KBM-7 (cell line): ENCODE data around the gene CLC.
"Not testable (repeated sequence)": the region's sequence is repeated elsewhere in the genome, so short reads cannot be mapped to it uniquely, and the experiment has no call there.

Experiments
- DNase-seq: peaks from one replicate; pipeline ENCODE4 v3.0.0-alpha.2; 2015
- in situ Hi-C: fragments of 300-500 bp; cut with MboI; formaldehyde crosslinking; loops from 2 replicates; pipeline ENCODE4 v1.14.3; 2020; ENCODE audit warnings: low sequenced_read_pairs, low pct_unique_long_range_greater_than_20kb, mixed read lengths

CLC gene

DNA sequence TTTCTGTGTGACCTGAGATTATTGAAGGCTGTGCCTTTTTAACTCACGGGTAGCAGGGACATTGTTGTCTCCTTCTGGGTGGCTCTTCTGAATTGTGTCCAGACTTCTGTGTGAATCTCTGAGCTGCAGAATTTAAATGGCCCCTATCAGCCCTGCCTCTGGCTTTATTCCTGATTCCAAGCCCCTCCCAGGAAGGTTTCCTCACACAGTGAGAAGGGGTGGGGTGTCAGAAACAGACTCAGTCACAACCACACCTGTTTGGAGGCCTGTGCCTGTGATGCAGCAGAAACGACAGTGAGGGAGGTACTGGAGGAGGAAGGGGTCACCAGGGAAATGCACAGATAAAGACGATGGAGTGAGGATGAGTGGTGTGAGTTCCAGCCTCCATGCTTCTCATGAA is at the start of gene CLC:
Gene CLC, minus strand, starts transcription at position 139 of the 400 bp plus-strand sequence. Its CDS starts 77 bp downstream, at position 62.
- DNase-seq, result no peak
- in situ Hi-C loops, result no loop called here

DNA sequence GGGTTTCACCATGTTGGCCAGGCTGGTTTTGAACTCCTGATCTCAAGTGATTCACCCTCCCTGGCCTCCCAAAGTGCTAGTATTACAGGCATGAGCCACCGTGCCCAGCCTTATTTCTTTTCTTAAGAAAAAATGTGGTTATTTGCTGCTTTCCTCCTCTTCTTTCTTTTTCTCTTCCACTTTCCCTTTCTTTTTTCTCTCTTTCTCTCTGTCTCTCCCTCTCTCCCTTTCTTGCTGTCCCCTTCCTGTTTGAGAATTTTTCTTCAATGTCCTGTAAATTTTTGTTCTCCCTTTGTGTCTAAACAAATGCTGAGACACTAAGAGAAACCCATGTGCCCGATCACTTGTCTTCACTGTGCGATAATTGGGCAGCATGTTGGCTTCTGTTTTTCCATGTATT is 43.1 kb upstream of the CLC start:
- no peak for DNase-seq
- in situ Hi-C loops, result no loop called here

DNA sequence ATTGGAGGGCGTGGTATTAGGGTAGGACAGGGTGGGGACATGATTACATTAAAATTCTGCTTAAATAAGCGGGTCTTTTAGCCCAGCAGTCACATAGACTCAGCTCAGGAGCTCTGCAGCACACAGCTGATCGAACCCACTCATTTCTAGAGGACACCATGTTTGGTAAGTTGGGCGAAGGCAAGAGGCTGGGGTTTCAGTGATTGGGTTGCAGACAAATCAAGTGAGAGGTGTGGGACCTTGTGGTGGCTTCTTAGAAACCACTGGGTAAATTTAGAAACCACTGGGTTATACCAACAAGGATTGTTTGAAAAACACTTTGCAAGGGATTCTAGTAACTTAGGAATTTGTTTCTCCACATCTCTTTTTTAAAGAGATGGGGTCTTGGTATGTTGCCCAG is 40.9 kb upstream of the CLC start, which contains the start of gene LEUTX:
Gene LEUTX, plus strand, starts transcription at position 92 of the 400 bp plus-strand sequence. Its CDS starts 67 bp downstream, at position 159.
- DNase-seq, result no peak
- in situ Hi-C loops, result no loop called here

DNA sequence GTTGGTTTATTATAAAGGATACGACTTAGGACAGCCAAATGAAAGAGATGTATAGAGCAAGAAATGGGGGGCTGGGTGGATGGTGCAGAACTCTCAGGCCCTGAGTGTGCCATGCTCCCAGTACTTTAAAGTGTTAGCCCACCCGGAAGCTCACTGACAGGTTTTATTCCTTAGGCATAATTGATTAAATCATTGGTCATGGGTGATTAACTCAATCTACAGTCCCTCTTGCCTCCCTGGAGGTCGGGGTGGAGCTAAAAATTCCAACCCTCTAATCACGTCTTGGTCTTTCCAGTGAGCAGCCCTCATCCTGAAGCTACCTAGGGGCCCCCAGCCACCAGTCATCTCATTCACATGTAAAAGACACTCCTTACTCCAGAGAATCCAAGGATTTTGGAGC is 31.0 kb upstream of the CLC start:
- in situ Hi-C loops, result no loop called here

DNA sequence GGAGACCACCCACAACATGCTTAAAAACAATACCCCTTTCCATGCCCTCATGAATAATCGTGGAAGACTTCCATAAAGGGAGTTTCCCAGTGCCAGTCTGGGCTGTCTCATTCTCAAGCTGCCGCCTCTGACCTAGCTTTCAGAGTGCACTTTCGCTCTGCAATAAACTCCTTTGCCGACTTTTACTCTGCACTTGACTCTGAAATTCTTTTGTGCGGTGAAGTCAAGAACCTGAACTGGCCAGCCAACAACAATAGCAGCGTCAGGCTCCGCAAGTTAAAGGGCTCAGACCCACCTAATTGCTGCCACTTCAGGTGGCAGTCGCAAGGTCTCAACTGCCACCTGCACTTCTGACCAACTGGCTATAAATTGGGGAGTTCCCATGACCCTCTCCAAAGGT is 30.5 kb upstream of the CLC start:
- no peak for DNase-seq
- in situ Hi-C loops, result no loop called here

More for the DNA sequence above, 31.0 kb upstream of the CLC start:
- DNase-seq, result no peak

DNA sequence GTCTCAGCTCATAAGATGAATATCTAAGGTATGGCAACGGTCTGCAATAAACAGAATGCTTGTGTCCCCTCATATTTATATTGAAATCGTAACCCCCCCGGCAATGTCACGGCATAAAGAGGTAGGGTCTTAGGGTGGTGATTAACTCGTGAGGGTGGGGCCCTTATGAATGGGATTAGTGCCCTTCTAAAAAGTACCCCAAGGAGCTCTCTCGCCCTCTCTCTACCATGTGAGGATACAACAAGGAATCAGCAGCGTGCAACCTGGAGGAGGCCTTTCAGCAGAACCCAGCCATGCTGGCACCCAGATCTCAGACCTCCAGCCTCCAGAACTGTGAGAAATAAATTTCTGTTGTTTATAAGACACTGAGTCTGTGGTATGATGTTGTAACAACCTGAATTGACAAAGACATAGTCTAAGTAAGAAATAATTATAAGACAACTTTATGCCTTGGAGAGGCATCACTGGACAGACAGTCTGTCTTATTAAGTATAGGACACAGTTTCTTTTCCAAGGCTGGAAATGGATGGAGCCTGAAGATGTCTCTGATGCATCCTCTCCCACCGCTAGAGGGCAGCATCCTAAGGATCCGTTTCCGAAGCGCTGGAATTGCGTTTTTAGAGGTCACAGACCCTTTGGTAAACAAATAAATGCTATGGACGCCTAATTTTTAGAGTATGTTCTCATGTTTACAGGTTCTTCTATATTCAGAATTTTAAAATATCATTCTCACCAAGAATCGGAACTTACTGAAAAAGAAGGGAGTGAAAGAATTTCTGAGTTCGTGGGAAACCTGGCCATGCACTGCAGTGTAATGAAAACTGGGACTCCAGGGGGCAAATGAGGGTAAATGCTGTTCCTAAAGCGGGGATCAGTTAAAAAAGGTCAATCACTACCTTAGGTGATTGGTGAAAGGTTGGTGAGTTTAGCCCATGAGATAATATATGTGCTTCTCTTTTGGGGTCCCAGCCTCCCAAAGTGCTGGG is 27.6 kb upstream of the CLC start:
- peak; percentile 45 for DNase-seq
- in situ Hi-C loops, result no loop called here

DNA sequence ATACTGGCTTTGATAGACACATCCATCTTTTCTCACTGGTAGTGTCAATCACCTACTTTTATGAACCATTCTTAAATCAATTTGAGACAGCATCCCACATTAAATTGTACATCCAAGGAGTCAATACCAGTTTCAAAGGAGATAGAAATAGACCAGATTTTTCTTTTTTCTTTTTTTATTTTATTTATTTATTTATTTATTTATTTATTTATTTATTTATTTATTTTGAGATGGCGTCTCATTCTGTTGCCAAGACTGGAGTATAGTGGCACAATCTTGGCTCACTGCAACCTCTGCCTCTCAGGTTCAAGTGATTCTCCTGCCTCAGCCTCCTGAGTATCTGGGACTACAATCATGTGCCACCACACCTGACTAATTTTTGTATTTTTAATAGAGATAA is 24.0 kb upstream of the CLC start:
- DNase-seq, in situ Hi-C loops: not testable (repeated sequence)

DNA sequence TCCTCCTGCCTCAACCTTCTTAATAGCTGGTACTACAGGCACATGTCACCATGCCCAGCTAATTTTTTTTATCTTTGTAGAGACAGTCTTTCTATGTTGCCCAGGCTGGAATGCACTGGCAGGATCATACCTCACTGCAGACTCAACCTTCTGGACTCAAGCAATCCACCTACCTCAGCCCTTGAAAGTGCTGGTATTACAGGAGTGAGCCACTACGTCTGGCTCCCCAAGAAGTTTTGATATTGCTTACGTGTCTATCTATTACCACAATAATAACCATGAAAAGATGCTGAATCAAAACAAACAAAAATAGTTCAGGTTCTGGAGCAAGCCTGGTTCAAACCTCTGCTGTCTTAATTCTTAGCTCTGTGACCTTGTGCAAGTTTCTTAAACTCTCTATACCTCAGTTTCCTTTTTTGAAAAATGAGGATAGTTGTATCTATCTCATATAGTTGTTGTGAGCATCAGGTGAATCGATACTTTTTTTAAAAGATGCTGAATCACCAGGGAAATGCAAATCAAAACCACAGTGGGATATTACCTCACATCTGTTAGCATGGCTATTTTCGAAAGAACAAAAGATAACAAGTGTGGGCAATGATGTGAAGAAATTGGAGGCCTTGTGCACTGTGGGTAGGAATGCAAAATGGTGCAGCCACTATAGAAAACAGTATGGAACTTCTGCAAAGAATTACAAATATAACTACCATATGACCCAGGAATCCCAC is 21.8 kb upstream of the CLC start:
- no peak for DNase-seq
- in situ Hi-C loops, result no loop called here

DNA sequence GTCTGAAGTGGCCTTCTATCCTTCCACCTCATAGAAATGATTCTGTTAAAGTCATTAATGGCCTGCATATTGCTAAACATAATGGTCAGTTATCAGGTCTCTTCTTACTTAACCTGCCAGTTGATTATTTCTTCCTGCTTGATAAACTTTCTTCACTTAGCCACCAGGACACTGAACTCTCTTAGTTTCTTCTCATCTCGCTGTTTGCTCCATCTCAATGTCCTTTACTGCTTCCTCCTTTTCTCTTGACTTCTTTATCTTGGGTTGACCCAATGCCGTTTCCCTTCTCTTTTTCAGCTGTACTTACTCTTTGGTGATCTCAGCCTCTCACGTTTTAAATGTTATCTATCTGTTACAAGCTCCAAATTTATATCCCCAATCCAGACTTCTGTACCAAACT is 17.1 kb upstream of the CLC start:
- no peak for DNase-seq
- in situ Hi-C loops, result no loop called here

DNA sequence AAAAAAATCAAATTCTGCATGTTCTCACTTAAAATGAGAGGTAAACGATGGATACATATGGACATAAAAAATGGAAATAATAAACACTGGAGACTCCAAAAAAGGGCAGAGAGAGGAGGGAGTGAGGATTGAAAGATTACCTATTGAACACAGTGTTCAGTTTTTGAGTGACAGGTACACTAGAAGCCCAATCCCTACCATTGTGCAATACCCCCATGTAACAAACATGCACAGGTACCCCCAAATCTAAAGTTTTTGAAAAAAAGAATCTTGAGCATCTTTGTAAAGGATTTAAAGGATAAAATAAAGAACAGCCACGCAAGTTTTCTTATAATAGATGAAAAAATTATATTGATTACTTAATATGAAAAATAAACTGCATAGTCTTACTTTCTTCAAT is 16.7 kb upstream of the CLC start:
- no peak for DNase-seq
- in situ Hi-C loops, result no loop called here

DNA sequence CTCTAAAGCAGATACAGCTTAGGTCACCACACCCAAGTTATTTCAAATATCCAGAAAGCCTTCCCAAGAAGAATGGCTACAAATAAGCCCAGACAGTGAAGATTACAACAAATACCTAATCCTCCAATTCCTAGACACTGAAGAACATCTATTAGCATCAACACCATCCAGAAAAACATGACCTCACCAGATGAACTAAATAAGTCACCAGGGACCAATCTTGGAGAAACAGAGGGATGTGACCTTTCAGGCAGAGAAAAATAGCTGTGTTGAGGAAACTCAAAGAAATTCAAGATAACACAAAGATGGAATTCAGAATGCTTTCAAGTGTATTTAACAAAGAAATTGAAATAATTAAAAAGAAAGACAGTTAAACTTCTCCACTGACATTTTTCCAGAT is 15.0 kb upstream of the CLC start:
- in situ Hi-C loops, result no loop called here
- no peak for DNase-seq

DNA sequence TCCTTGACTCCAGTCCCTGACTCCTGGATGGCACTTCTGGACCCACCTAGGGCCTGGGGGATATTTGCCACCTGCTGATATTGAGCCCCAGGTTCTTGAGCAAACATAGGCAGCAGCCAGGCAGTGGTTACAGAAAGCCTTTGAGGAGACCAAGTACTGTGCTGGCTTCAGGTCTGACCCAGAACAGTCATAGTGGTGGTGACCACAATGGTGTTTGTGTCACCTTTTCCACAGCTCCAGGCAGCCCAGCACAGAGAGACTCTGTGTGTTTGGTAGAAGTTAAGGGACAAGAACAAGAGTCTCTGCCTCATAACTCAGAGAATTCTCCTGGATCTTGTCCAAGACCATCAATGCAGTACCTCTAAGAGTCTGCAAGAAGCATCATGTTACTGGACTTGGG is 14.6 kb upstream of the CLC start:
- in situ Hi-C loops, result no loop called here
- DNase-seq, result no peak

DNA sequence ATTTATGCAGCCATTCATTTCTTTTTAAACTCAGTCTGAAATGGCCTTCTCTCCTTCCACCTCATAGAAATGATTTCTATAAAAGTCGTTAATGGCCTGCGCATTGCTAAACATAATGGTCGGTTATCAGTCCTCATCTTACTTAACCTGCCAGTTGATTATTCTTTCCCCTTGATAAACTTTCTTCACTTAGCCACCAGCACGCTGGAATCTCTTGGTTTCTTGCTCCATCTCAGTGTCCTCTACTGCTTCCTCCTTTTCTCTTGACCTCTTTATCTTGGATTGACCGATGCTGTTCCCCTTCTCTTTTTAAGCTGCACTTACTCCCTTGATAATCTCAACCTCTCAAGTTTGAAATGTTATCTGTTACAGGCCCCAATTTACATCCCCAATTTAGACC is 12.2 kb upstream of the CLC start:
- in situ Hi-C loops, result no loop called here
- DNase-seq, result no peak

DNA sequence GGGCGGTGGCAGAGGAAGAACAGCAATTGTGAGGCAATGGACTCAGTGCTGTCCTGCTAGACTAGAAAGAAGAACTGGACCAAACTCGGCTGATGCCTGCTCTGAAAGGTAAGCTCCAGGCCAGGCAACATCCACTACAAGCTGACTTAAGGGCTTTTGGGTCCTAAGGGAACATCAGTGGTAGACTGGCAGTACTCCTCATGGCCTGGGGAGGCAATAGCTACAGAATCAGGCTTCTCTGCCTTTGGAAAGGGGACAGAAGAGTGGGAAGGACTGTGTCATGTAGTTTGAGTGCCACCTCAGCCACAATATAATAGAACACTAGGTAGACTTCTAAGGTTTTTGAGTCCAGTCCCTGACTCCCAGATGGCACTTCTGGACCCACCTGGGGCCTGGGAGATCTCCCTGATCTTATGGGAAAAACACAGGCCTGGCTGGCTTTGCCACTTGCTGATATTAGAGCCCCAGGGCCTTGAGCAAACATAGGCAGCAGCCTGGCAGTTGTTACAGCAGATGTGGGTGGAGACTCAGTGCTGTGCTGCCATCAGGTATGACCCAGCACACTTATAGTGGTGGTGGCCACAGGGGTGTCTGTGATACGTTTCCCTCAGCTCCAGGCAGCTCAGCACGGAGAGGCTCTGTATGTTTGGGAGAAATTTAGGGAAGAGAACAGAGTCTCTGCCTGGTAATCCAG is 9.2 kb upstream of the CLC start:
- in situ Hi-C loops, result no loop called here
- DNase-seq, result no peak

DNA sequence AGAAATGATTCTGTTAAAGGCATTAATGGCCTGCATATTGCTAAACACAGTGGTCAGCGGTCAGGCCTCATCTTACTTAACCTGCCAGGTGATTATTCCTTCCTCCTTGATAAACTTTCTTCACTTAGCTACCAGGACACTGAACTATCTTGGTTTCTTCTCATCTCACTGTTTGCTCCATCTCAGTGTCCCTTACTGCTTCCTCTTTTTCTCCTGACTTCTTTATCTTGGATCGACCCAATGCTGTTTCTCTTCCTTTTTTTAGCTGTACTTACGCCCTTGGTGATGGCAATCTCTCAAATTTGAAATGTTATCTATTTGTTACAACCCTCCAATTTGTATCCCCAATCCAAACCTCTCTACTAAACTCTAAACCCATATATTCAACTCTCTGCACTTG is 7.8 kb upstream of the CLC start:
- DNase-seq, result peak; percentile 47
- in situ Hi-C loops, result no loop called here

DNA sequence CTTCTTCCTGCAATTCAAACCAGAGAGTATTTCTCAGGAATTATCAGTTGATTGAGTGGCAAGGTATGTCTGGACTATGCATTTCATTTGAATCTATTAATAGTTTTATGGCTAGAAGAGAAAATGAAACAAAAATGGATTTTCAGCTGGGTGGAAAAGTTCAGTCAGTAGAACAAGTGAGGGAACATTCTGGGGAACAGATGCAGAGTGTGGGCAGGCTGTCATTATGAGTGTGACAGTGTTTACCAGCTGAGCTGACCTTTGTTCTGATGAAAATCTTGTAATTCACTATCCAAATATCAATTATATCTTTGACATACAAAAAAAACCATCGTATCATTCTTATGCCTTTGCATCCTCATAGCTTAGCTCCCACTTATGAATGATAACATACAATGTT is 2.6 kb upstream of the CLC start:
- in situ Hi-C loops, result no loop called here

DNA sequence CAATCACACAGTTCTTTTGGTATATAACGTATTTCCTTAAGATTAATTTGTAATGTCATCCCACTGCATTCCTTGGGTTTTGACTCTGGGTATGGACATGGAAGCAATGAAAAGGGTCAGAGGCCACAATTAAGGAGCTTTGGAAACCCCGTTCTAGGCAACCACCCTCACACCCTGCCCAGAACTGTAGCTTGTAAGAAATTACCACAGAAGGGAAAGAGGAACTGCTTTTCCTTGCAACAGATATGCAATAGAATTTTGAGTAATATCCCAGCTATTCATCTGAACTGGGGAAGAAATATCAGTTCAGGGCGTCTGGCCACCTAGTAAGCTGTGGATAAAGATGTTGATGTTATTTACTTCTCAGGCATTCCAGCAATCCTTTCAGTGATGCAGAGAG is 985 bp upstream of the CLC start:
- in situ Hi-C loops, result no loop called here
- DNase-seq, result peak; percentile 10

More for the DNA sequence above, 2.6 kb upstream of the CLC start:
- no peak for DNase-seq

DNA sequence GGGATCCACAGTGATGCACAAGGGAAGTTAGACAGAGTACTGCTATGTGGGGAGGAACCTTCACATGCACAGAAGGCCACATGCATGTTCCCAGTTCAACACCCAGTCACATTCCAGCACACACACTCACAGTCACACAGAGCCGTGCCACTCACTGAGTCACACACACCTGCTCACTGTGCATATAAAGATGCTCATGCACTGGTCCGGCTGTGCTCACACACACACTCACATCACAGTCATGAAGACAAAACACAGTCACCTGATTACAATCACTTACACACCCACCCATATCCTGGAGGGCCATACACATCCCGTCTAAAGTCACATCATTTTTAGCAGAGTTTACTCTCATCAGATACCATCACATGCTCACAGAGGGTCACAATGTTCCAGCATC is 478 bp downstream of the CLC start:
- DNase-seq, result no peak

DNA sequence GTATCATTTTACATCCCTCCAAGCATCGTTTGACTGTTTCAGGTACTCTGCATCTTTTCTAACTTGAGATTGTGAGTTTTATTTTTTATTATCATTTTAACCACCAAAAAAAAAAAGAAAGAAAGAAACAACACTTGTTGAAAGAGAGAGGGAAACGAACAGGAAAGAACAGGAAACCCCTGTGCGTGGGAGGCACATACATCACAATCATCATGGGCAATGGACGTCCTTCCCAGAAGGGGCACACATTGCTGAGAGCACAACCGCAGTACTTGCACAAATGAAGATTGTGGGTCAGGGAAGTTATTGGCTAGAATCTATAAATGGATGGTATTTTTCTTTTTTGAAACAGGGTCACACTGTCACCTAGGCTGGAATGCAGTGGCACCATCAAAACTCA is 1.7 kb downstream of the CLC start:
- DNase-seq, result peak; percentile 40
- in situ Hi-C loops, result no loop called here

More for the DNA sequence above, 478 bp downstream of the CLC start:
- in situ Hi-C loops, result no loop called here

DNA sequence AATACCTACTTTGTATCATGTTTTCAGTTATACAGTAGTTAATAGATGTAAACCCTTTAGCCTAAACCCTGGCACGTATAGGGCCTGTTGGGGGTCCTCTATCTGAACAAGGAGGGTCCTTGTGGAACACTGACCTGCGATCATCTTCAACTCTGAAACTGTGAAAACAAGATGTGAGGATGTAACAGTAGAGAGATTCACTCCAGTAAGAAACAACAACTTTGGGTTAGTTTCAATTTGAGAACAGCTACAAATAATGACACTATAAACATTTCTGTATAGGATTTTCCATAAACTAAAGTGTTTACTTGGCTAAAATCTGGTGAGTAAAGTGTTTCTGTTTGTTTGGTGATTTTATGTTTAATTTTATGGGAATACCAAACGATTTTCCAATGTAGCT is 2.1 kb downstream of the CLC start:
- in situ Hi-C loops, result no loop called here
- no peak for DNase-seq
